Measurements from ENCODE around the gene EIF4G3.

EIF4G3 gene

DNA sequence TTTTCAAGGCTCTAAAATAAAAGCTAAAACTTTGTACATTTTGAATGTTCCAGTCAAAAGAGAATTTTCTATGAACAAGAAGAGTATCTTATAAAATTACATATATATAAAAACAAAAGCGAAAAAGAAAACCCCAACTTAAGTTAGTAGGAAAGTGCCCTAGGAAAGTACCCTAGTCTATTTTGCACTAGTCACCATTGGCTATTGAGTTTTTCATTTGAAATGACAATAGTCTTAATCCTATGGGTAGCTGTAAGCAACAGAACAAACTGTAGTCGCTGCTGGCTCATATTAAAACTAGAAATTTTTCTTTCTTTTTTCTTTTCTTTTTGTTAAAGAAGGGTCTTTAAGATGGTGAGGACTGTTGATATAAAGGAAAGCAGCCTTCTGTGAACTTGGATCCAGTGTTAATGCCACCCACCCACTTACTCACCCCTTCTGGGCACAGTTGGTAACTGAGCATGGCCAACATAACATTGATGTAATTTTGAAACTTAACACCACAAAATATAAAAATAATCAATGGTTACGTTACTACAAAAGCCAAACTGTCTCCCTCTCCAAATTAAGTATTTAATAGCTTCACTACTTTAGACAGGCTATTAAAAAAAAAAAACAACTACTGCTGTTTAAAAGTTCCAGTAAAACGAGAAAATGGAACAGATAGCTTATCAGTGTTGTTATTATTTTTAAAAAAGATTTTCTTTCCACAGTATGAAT lies 177.0 kb downstream of the EIF4G3 start:
- no peak for DNase-seq (ENCODE audit: low read depth in 1 of 2, low spot score in 1 of 2)

DNA sequence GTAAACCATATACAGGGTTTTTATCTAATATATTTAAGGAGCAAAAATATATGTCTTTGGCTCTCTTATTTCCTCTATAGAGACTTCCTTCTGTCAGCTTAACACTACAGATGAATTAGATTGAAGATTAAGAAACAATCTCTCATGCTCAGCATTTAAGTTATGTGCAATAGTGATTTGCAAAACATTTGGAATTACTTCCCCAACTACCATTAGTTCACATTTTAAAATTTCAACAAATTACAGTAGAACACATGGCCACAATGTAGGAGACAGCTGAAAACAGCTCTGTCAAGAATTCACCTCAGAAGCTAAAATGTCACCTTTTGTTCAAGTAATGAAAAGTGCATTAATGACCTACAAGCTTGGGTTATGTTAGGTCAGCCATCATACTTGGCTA lies 177.9 kb downstream of the EIF4G3 start:
- DNase-seq (ENCODE audit: low read depth in 1 of 2, low spot score in 1 of 2) = no peak

DNA sequence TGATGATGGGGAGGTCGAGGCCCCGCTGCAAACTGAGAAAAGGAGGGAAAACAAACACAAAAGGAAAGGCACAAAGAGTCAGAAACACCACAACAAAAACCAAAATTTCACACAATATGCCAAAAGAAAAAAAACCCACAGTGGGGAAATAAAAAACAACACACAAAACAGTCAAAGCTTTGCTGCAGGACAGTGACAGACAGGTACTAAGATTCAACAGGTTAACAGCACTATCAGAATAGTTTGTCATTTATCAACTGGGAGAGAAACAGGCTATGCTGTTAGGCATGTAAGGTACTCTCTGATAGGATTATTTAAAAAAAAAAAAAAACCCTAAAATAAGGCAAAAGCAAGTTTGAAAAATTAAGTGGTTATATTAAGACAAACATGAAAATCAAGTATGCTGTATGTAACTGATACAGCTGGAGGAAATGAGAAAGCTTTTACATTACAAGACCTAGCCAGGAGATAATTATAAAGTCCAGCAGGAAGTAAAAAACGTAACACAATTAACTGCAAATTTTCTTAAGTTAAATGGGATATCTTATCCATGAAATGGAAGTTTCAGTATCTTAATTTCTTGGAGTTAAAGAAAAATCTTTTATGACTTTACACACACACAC lies 179.0 kb downstream of the EIF4G3 start:
- no peak for DNase-seq (ENCODE audit: low read depth in 1 of 2, low spot score in 1 of 2)

DNA sequence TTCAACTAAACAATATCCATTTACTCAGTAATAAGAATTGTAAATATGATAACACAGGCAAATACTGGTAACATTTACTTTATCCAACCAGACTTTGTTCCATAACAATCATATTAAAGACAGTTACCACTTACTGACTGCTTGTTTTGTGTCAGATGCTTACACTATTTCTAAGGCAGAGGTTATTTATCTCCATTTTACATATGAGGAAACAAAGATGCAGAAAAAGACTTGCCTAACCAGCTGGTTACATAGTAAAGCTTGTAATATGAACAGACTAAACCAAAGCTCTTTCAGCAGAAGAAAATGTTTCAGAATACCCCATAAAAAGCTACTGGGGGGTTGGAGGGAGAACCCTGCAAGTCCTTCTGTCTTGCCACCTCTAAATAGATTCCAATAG lies 180.1 kb downstream of the EIF4G3 start:
- DNase-seq (ENCODE audit: low read depth in 1 of 2, low spot score in 1 of 2) = no peak

GRCh38 chr1:20993716-20994575 lies 182.8 kb downstream of the EIF4G3 start:
- no peak for DNase-seq (ENCODE audit: low read depth in 1 of 2, low spot score in 1 of 2)

- no peak for DNase-seq (ENCODE audit: low read depth in 1 of 2, low spot score in 1 of 2)
These were observed 184.2 kb downstream of the EIF4G3 start for GRCh38 chr1:20992322-20993056.

DNA sequence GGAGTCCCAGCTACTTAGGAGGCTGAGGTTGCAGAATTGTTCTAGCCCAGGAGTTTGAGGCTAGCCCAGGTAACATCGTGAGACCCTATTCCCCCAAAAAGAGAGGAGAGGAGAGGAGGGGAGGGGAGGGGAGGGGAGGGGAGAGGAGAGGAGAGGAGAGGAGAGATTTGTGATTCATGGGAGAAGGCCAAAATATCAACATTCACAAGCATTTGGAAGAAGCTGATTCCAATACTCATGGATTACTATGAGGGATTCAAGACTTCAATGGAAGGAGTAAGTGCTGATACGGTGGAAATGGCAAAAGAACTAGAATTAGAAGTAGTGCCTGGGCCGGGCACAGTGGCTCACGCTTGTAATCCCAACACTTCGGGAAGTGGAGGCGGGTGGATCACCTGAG lies 187.8 kb downstream of the EIF4G3 start:
- no peak for DNase-seq (ENCODE audit: low read depth in 1 of 2, low spot score in 1 of 2)

- DNase-seq (ENCODE audit: low read depth in 1 of 2, low spot score in 1 of 2) = no peak
These were observed 188.6 kb downstream of the EIF4G3 start for GRCh38 chr1:20987831-20988825.

GRCh38 chr1:20983297-20983889 lies 193.3 kb downstream of the EIF4G3 start:
- no peak for DNase-seq (ENCODE audit: low read depth in 1 of 2, low spot score in 1 of 2)

- DNase-seq (ENCODE audit: low read depth in 1 of 2, low spot score in 1 of 2) = no peak
These were observed 194.4 kb downstream of the EIF4G3 start for GRCh38 chr1:20982316-20982715.

GRCh38 chr1:20981915-20982314 lies 194.8 kb downstream of the EIF4G3 start:
- no peak for DNase-seq (ENCODE audit: low read depth in 1 of 2, low spot score in 1 of 2)

DNA sequence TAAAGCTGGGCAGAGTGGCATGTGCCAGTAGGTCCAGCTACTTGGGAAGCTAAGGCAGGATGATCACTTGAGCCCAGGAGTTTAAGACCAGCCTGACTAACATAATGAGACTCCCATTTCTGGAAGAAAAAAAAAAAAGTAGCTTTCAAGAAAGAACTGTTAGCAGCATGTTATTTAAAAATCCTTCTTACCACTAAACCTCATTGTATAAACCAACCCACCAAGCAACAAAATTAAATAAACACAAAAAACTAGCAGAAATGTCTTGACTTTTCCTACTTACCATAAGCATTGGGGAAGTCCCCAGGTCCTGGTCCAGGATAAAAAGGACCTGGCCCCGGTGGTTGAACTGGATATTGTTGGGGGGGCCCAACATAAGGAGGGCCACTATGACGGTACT lies 196.6 kb downstream of the EIF4G3 start:
- no peak for DNase-seq (ENCODE audit: low read depth in 1 of 2, low spot score in 1 of 2)

GRCh38 chr1:20978413-20978812 lies 198.3 kb downstream of the EIF4G3 start:
- DNase-seq (ENCODE audit: low read depth in 1 of 2, low spot score in 1 of 2) = no peak

DNA sequence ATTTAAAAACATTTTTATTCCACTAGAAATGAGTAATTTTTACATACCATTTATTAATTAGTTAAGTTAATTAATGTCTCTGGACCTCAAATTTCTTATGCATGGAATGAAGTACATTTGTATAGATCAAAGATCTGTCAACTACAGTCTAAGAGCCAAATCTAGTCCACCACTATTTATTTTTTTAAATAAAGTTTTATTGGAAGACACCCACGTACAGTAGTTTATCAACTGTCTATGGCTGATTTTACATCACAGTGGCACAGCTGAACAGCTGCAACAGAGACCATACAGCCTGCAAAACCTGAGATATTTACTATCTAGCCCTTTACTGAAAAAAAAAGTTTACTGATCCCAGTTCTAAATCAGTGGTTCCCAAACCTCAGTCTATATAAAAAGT lies 201.0 kb downstream of the EIF4G3 start:
- DNase-seq (ENCODE audit: low read depth in 1 of 2, low spot score in 1 of 2) = no peak

DNA sequence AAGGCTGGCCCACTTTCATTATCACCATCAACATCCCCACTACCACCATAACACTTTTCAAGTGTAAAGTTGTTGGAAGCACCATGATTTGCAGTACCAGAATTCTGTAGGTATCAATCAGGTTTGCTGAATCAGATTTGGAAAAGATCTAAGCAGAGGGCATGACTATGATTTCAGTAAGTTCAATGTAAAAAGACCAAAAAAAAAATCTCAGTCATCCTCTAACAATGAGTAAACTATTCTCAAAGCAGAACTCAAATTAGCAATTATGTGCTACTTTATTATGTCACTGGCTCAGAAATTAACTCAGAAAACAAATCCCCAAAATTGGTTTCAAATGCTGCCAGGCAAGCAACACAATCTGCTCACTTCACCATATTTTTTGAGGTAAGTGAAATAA lies 201.7 kb downstream of the EIF4G3 start:
- no peak for DNase-seq (ENCODE audit: low read depth in 1 of 2, low spot score in 1 of 2)

DNA sequence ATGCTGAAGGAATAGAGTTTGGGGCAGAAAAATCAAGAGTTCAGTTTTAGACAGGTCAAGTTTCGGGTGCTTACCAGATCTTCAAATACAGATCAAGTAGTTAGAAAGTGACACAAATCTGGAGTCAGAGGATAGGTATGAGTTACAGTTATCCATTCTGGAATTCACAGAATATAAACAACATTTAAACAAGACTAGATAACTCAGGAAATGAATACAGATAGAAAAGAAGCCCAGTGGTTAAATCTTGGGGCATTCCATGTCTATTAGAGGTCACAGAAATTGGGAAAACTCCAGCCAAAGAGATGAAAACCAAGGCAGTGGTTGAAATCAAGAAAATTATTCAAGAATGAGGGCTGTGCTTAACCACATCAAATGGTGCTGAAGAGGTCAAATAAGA lies 202.6 kb downstream of the EIF4G3 start:
- no peak for DNase-seq (ENCODE audit: low read depth in 1 of 2, low spot score in 1 of 2)

GRCh38 chr1:20972855-20973254 lies 203.8 kb downstream of the EIF4G3 start:
- no peak for DNase-seq (ENCODE audit: low read depth in 1 of 2, low spot score in 1 of 2)

GRCh38 chr1:20964540-20965484 lies 211.9 kb downstream of the EIF4G3 start:
- DNase-seq (ENCODE audit: low read depth in 1 of 2, low spot score in 1 of 2) = no peak
